Measurements from ENCODE around the gene IL4I1. TPM values are rescaled to one million over a fixed set of nuclear protein-coding genes. Genes with fewer than 3 reads are reported as not detected.

The IL4I1 gene
- total RNA-seq, 1 donor from 2014 or later, result 0.58 TPM

GRCh38 chr19:49860336-49861102, 36.2 kb downstream of the IL4I1 start:
- no peaks in the 10 kb centered on the region for H3K9me3 Mint-ChIP-seq
- no peak for TF ChIP-seq CTCF (conservative IDR thresholded peaks at IDR 0.05)
- DNase-seq (ENCODE audit: extremely low spot score, unreplicated experiment), result no peak
- peak overlapping the region; percentile 50 for H3K27ac Mint-ChIP-seq
- H3K4me1 Mint-ChIP-seq (ENCODE audit: unreplicated experiment), result peaks cover 14% of the 10 kb centered on the region
- H3K36me3 Mint-ChIP-seq, result peaks cover 11% of the 10 kb centered on the region
- H3K4me3 Mint-ChIP-seq, result no peak overlapping the region
- no peaks in the 10 kb centered on the region for H3K27me3 Mint-ChIP-seq

GRCh38 chr19:49859682-49860335, 36.9 kb downstream of the IL4I1 start:
- H3K9me3 Mint-ChIP-seq, result no peaks in the 10 kb centered on the region
- peaks cover 8% of the 10 kb centered on the region for H3K36me3 Mint-ChIP-seq
- peaks cover 9% of the 10 kb centered on the region for H3K4me1 Mint-ChIP-seq (ENCODE audit: unreplicated experiment)
- no peak for DNase-seq (ENCODE audit: extremely low spot score, unreplicated experiment)
- H3K4me3 Mint-ChIP-seq, result no peak overlapping the region
- no peak for TF ChIP-seq CTCF (conservative IDR thresholded peaks at IDR 0.05)
- no peaks in the 10 kb centered on the region for H3K27me3 Mint-ChIP-seq
- H3K27ac Mint-ChIP-seq, result no peak overlapping the region

GRCh38 chr19:49858088-49858985, 38.4 kb downstream of the IL4I1 start:
- no peak for DNase-seq (ENCODE audit: extremely low spot score, unreplicated experiment)
- TF ChIP-seq CTCF (conservative IDR thresholded peaks at IDR 0.05), result no peak
- Mint-ChIP-seq H3K9me3 (no peaks in the 10 kb centered on the region), H3K4me1 (ENCODE audit: unreplicated experiment) (peaks cover 12% of the 10 kb centered on the region), H3K36me3 (peaks cover 8% of the 10 kb centered on the region), H3K27ac (peak overlapping the region; percentile 84), H3K27me3 (no peaks in the 10 kb centered on the region), H3K4me3 (no peak overlapping the region)

GRCh38 chr19:49857838-49858087, 38.9 kb downstream of the IL4I1 start:
- peaks cover 5% of the 10 kb centered on the region for H3K36me3 Mint-ChIP-seq
- H3K9me3 Mint-ChIP-seq, result no peaks in the 10 kb centered on the region
- H3K4me1 Mint-ChIP-seq (ENCODE audit: unreplicated experiment), result peaks cover 13% of the 10 kb centered on the region
- no peaks in the 10 kb centered on the region for H3K27me3 Mint-ChIP-seq
- no peak overlapping the region for H3K4me3 Mint-ChIP-seq
- no peak for DNase-seq (ENCODE audit: extremely low spot score, unreplicated experiment)
- TF ChIP-seq CTCF (conservative IDR thresholded peaks at IDR 0.05), result no peak
- H3K27ac Mint-ChIP-seq, result no peak overlapping the region

- peaks cover 18% of the 10 kb centered on the region for H3K4me1 Mint-ChIP-seq (ENCODE audit: unreplicated experiment)
- H3K27ac Mint-ChIP-seq, result no peak overlapping the region
- H3K4me3 Mint-ChIP-seq, result no peak overlapping the region
- DNase-seq (ENCODE audit: extremely low spot score, unreplicated experiment), result no peak
- no peaks in the 10 kb centered on the region for H3K9me3 Mint-ChIP-seq
- no peak for TF ChIP-seq CTCF (conservative IDR thresholded peaks at IDR 0.05)
- no peaks in the 10 kb centered on the region for H3K27me3 Mint-ChIP-seq
- H3K36me3 Mint-ChIP-seq, result peaks cover 10% of the 10 kb centered on the region
Observed at GRCh38 chr19:49857061-49857837, 39.4 kb downstream of the IL4I1 start.

Data from type B pancreatic cell (in vitro differentiated cells).